ENCODE results near the gene JAG2.

Gene JAG2

GRCh38 chr14:105172476-105172875 is 3.9 kb upstream of the JAG2 start:
- H3K4me3 ChIP-seq (ENCODE audit: low read depth, low read length), result no peak overlapping the region
- DNase-seq (ENCODE audit: low read depth), result no peak
- no peak for TF ChIP-seq CTCF (IDR thresholded peaks at IDR 0.05; ENCODE audit: control insufficient read depth, extremely low read depth, insufficient read depth)

- TF ChIP-seq CTCF (IDR thresholded peaks at IDR 0.05; ENCODE audit: control insufficient read depth, extremely low read depth, insufficient read depth), result no peak
- DNase-seq (ENCODE audit: low read depth), result no peak
- H3K4me3 ChIP-seq (ENCODE audit: low read depth, low read length), result no peak overlapping the region
Observed at GRCh38 chr14:105171004-105171673, 2.6 kb upstream of the JAG2 start.

- TF ChIP-seq CTCF (IDR thresholded peaks at IDR 0.05; ENCODE audit: control insufficient read depth, extremely low read depth, insufficient read depth), result no peak
- H3K4me3 ChIP-seq (ENCODE audit: low read depth, low read length), result no peak overlapping the region
- no peak for DNase-seq (ENCODE audit: low read depth)
Observed at GRCh38 chr14:105169776-105170655, 1.4 kb upstream of the JAG2 start.

GRCh38 chr14:105168979-105169507 is 467 bp upstream of the JAG2 start:
- H3K4me3 ChIP-seq (ENCODE audit: low read depth, low read length), result peak overlapping the region; percentile 36
- peak; percentile 46 for TF ChIP-seq CTCF (IDR thresholded peaks at IDR 0.05; ENCODE audit: control insufficient read depth, extremely low read depth, insufficient read depth)
- no peak for DNase-seq (ENCODE audit: low read depth)

GRCh38 chr14:105168093-105168420 is 519 bp downstream of the JAG2 start:
- no peak for TF ChIP-seq CTCF (IDR thresholded peaks at IDR 0.05; ENCODE audit: control insufficient read depth, extremely low read depth, insufficient read depth)
- no peak for DNase-seq (ENCODE audit: low read depth)
- peak overlapping the region; percentile 60 for H3K4me3 ChIP-seq (ENCODE audit: low read depth, low read length)

- peak overlapping the region; percentile 62 for H3K4me3 ChIP-seq (ENCODE audit: low read depth, low read length)
- peak; percentile 45 for DNase-seq (ENCODE audit: low read depth)
Observed at GRCh38 chr14:105167303-105168092, 1.1 kb downstream of the JAG2 start.

More at GRCh38 chr14:105167303-105168092, 1.1 kb downstream of the JAG2 start:
- peak; percentile 37 for TF ChIP-seq CTCF (IDR thresholded peaks at IDR 0.05; ENCODE audit: control insufficient read depth, extremely low read depth, insufficient read depth)

All from LNCaP clone FGC (cell line).